Type B pancreatic cell (in vitro differentiated cells): ENCODE data around the gene ACTL7B. TPM values are rescaled to one million over a fixed set of nuclear protein-coding genes. Genes with fewer than 3 reads are reported as not detected.
"Not testable (repeated sequence)": the region's sequence is repeated elsewhere in the genome, so short reads cannot be mapped to it uniquely, and the experiment has no call there.

ENCODE experiments used
- DNase-seq: peaks from one replicate; pipeline ENCODE4 v3.0.0; 2021; ENCODE audit warnings: mixed read lengths; ENCODE audit not compliant: unreplicated experiment; ENCODE audit errors: extremely low spot score
- H3K27ac Mint-ChIP-seq: 2 replicates; pipeline ENCODE4 v1.8.0; 2021; ENCODE audit warnings: mild to moderate bottlenecking, mixed read lengths
- H3K27me3 Mint-ChIP-seq: 2 replicates; pipeline ENCODE4 v1.8.0; 2021; ENCODE audit warnings: mixed read lengths
- H3K36me3 Mint-ChIP-seq: 2 replicates; pipeline ENCODE4 v1.8.0; 2021; ENCODE audit warnings: mixed read lengths
- H3K4me1 Mint-ChIP-seq: one replicate; pipeline ENCODE4 v1.8.0; 2021; ENCODE audit warnings: mixed read lengths; ENCODE audit not compliant: unreplicated experiment
- H3K4me3 Mint-ChIP-seq: 2 replicates; pipeline ENCODE4 v1.8.0; 2021; ENCODE audit warnings: mild to moderate bottlenecking, mixed read lengths
- H3K9me3 Mint-ChIP-seq: 2 replicates; pipeline ENCODE4 v1.8.0; 2021; ENCODE audit warnings: mixed read lengths
- total RNA-seq: library from RNA; stranded (reverse); gene quantifications from 2 replicates; pipeline ENCODE4 v1.2.1, GENCODE V29; 2021; ENCODE audit warnings: low replicate concordance
- TF ChIP-seq, protein P1 (sequence below): fragments of 200-600 bp; sonication (generic); conservative IDR thresholded peaks from 2 replicates; pipeline ENCODE4 v1.5.0; 2021; ENCODE audit warnings: antibody characterized with exemption, mild to moderate bottlenecking

The ACTL7B gene
- total RNA-seq, 1 donor from 2014 or later: not detected

DNA sequence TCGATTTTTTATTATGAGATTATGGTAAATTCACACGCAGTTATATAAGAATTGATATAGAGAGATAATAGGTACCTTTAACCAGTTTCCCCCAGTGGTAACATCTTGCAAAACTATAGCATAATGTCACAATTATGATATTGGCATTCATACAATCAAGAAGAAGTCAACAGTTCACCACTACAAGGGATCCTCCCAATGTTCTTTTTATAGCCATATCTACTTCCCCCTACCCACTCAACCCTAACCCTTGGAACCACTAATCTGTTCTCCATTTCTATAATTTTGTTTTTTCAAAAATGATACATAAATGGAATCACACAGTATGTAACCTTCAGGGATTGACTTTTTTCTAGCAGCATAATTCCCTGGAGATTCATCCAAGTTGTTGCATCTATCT lies 9.8 kb downstream of the ACTL7B start:
- no peaks in the 10 kb centered on the region for H3K9me3 Mint-ChIP-seq
- H3K27me3 Mint-ChIP-seq: peaks cover 8% of the 10 kb centered on the region
- no peak overlapping the region for H3K4me3 Mint-ChIP-seq
- H3K36me3 Mint-ChIP-seq: no peaks in the 10 kb centered on the region
- H3K27ac Mint-ChIP-seq: no peak overlapping the region
- TF ChIP-seq, protein P1, sequence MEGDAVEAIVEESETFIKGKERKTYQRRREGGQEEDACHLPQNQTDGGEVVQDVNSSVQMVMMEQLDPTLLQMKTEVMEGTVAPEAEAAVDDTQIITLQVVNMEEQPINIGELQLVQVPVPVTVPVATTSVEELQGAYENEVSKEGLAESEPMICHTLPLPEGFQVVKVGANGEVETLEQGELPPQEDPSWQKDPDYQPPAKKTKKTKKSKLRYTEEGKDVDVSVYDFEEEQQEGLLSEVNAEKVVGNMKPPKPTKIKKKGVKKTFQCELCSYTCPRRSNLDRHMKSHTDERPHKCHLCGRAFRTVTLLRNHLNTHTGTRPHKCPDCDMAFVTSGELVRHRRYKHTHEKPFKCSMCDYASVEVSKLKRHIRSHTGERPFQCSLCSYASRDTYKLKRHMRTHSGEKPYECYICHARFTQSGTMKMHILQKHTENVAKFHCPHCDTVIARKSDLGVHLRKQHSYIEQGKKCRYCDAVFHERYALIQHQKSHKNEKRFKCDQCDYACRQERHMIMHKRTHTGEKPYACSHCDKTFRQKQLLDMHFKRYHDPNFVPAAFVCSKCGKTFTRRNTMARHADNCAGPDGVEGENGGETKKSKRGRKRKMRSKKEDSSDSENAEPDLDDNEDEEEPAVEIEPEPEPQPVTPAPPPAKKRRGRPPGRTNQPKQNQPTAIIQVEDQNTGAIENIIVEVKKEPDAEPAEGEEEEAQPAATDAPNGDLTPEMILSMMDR: no peak
- DNase-seq: no peak
- peaks cover 13% of the 10 kb centered on the region for H3K4me1 Mint-ChIP-seq

DNA sequence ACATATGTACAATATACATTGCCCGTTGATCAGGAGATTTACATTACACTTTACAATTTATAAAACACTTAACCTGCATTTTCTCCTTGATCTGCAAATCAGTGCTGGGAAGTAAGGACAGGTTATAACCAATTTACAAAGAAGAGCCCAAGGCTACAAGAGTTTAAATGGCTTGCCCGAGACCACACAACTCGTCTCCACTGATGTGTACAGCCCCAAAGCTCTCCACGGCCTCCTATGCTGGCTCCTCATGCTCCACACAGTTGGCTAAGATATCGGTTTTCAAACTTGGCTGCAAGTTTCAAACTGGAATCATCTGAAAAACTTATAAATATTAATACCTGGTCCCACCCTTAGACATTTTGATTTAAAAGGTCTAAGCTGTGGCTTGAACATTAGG lies 10.3 kb downstream of the ACTL7B start:
- TF ChIP-seq, protein P1: no peak
- Mint-ChIP-seq H3K27ac (no peak overlapping the region), H3K36me3 (no peaks in the 10 kb centered on the region), H3K4me3 (no peak overlapping the region), H3K9me3 (no peaks in the 10 kb centered on the region), H3K4me1 (peaks cover 13% of the 10 kb centered on the region), H3K27me3 (peaks cover 10% of the 10 kb centered on the region)
- no peak for DNase-seq

DNA sequence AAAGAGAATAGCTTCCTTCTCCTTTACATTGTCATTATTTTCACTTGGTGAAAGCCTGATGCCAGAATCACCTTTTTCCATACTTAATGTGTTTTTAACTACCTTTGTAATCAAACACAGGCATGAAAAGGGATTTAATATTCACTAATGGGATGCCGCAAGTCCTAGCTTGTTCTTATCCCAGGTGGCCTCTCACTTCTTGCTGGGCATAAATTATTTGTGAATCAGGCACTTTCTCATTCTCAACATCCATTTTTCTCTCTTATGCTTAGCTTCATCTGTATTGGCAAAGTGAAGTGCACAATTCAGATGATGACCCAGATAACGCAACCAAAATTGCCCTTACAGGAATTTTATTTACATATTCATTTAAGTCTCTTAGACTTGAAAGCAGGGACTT lies 10.9 kb downstream of the ACTL7B start:
- Mint-ChIP-seq H3K9me3 (no peaks in the 10 kb centered on the region), H3K4me3 (no peak overlapping the region), H3K27ac (no peak overlapping the region), H3K4me1 (peaks cover 13% of the 10 kb centered on the region), H3K36me3 (no peaks in the 10 kb centered on the region), H3K27me3 (peaks cover 10% of the 10 kb centered on the region)
- no peak for DNase-seq
- TF ChIP-seq, protein P1: no peak

DNA sequence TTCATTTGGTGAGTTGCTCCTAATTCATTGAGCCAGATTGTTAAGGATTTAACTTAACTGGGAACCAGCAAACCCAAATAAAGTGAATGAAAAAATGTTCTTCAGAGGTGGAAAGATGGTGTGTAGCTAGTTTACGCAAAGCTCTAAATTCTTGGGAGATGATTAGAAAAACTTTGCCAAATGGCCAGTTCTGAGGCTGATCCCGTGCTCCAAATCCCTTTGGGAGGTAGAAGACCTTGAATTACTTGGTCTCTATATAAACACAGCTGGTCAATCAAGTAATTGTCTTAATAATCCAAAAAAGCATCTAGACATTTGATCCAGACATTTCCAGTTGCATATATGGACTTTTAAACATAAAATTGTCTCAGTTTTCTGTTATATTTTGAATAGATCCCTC lies 11.4 kb downstream of the ACTL7B start:
- Mint-ChIP-seq H3K9me3 (no peaks in the 10 kb centered on the region), H3K36me3 (no peaks in the 10 kb centered on the region), H3K27ac (no peak overlapping the region), H3K4me3 (no peak overlapping the region), H3K27me3 (peaks cover 10% of the 10 kb centered on the region), H3K4me1 (peaks cover 13% of the 10 kb centered on the region)
- no peak for DNase-seq
- TF ChIP-seq, protein P1: no peak

DNA sequence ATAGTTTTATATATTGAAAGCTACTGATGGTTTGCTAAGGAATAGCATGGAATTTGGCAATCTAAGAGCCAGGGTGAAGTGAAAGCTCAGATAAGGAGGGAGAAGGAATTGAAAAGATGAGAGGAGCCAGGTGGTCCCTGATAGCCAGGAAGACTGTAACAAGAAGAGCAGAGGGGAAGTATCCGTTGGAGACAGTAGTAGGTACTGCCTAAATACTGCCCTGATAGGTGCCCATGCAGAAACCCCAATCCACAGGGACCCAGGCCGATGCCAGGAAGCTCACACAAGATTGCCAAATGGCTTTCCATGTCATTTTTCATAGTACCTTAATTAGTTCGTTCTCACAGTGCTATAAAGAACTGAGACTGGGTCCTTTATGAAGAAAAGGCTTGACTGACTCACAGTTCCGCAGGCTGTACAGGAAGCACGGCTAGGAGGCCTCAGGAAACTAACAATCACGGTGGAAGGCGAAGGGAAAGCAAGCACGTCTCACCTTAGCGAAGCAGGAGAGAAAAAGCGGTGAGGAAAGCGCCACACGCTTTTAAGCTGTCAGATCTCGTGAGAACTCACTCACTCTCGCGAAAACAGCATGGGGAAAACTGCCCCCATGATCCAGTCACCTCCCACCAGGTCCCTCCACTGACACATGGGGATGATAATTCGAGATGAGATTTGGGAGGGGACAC lies 13.0 kb downstream of the ACTL7B start:
- H3K27me3 Mint-ChIP-seq: peaks cover 7% of the 10 kb centered on the region
- no peaks in the 10 kb centered on the region for H3K9me3 Mint-ChIP-seq
- H3K27ac Mint-ChIP-seq: no peak overlapping the region
- H3K4me1 Mint-ChIP-seq: peaks cover 13% of the 10 kb centered on the region
- H3K4me3 Mint-ChIP-seq: no peak overlapping the region
- no peak for DNase-seq
- TF ChIP-seq, protein P1: no peak
- H3K36me3 Mint-ChIP-seq: no peaks in the 10 kb centered on the region

DNA sequence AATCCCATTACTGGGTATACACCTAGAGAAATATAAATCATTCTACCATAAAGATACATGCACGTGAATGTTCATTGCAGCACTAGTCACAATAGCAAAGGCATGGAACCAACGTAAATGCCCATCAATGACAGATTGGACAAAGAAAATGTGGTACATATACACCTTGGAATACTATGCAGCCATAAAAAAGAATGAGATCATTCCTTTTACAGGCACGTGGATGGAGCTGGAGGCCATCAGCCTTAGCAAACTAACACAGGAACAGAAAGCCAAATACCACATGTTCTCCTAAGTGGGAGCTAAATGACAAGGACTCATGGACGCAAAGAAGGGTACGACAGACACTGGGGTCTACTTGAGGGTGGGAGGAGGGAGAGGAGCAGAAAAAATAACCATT lies 16.2 kb downstream of the ACTL7B start:
- not testable (repeated sequence) for H3K27me3 Mint-ChIP-seq, H3K4me1 Mint-ChIP-seq, H3K4me3 Mint-ChIP-seq, DNase-seq, H3K36me3 Mint-ChIP-seq, H3K27ac Mint-ChIP-seq, H3K9me3 Mint-ChIP-seq
